Sigmoid colon (tissue), 7 donors: ENCODE data around the gene LSM8. TPM values are rescaled to one million over a fixed set of nuclear protein-coding genes. Genes with fewer than 3 reads are reported as not detected.
"Not testable (repeated sequence)": the region's sequence is repeated elsewhere in the genome, so short reads cannot be mapped to it uniquely, and the experiment has no call there.

Experiments
- DNase-seq: peaks from one replicate; pipeline ENCODE4 v3.0.0-alpha.2; 2019
- H3K27ac ChIP-seq, 4 donors: fragments of 200-600 bp; sonication (generic); one replicate each; pipeline ENCODE4 v1.5.1; 2016 to 2019; ENCODE audit warnings: mild to moderate bottlenecking in 1 of 4
- H3K27me3 ChIP-seq, 3 donors: fragments of 200-600 bp; sonication (generic); one replicate each; pipeline ENCODE4 v1.5.1; 2019; ENCODE audit warnings: mild to moderate bottlenecking in 1 of 3
- H3K36me3 ChIP-seq, 4 donors: fragments of 200-600 bp; sonication (generic); one replicate each; pipeline ENCODE4 v1.5.1; 2016 to 2019
- H3K4me1 ChIP-seq, 4 donors: fragments of 200-600 bp; sonication (generic); one replicate each; pipeline ENCODE4 v1.5.1; 2017 to 2019
- H3K4me3 ChIP-seq, 4 donors: fragments of 200-600 bp; sonication (generic); one replicate each; pipeline ENCODE4 v1.5.1; 2017 to 2019; ENCODE audit warnings: mild to moderate bottlenecking in 2 of 4, moderate library complexity in 1 of 4
- H3K9me3 ChIP-seq, 4 donors: fragments of 200-600 bp in 3 of 4; sonication (generic) in 3 of 4; one replicate each; pipeline versions ENCODE4 v1.5.1 to v1.6.1; 2013 to 2019
- EP300 ChIP-seq, 4 donors: sonication (generic); formaldehyde crosslinking; IDR thresholded peaks; one replicate each; pipeline ENCODE4 v1.6.1; 2017; ENCODE audit warnings: antibody characterized with exemption in 4 of 4
- POLR2A ChIP-seq, 2 donors: fragments of 450-650 bp; IDR thresholded peaks; one replicate each; pipeline ENCODE4 v1.6.1; 2016; ENCODE audit warnings: antibody characterized with exemption in 2 of 2, mild to moderate bottlenecking in 2 of 2, moderate library complexity in 2 of 2
- POLR2AphosphoS5 ChIP-seq, 4 donors: sonication (generic); formaldehyde crosslinking; IDR thresholded peaks; one replicate each; pipeline ENCODE4 v1.6.1; 2017; ENCODE audit warnings: antibody characterized with exemption in 4 of 4
- WGBS, 2 donors: extraction: QIAGEN DNeasy Blood & Tissue Kit; methylation state at CpG; one replicate each; pipeline ENCODE4 v1.1.7; 2013; 5-methylcytosine and 5-hydroxymethylcytosine counted together
- intact Hi-C: fragments of 100-400 bp; cut with DNase I; formaldehyde crosslinking; loops from one replicate; pipeline ENCODE4 v1.15.1; 2023
- polyA plus RNA-seq, 3 donors: library from polyadenylated mRNA; stranded (reverse); fragments of 200-250 nt; gene quantifications; one replicate each; pipeline ENCODE4 v1.2.3, GENCODE V29; 2013
- total RNA-seq, 4 donors: library from RNA; depleted of rRNA; stranded (reverse); fragments of >200 nt; gene quantifications; one replicate each; pipeline ENCODE4 v1.1.0, GENCODE V29; 2016
- TF ChIP-seq, protein P1 (sequence below), 4 experiments: fragments of 450-650 bp in 3 of 4; fragments of 200-600 bp in 1 of 4; IDR thresholded peaks; one replicate each; pipeline ENCODE4 v1.5.1; 2016 to 2019; ENCODE audit warnings: antibody characterized with exemption in 4 of 4, mild to moderate bottlenecking in 3 of 4, moderate library complexity in 2 of 4
- donor health status: healthy with polysubstance abuse.
- donor health status: Bipolar disorder and iron deficiency.
- donor health status: healthy.

The LSM8 gene
- total and polyA plus RNA-seq, 7 donors: 25.2 to 42.7 (median 35.7) TPM

DNA sequence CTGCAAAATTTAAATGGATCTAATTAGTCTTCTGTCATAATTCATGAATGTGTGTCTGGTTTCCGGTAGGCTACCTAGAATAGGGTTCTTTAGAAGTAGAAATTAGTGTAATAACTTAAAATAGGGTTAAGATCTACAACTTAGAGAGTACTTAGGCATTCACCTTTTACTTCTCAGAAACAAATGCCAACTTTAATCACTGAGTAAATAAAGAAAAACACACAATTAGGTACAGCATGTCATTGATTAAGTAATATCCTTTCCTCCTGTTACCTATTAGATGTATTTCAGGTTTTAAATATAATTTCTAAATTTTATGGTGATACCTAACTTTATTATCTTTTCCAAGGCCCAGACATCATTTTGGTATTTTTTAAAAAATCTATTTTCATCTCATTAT lies 49.8 kb downstream of the LSM8 start:
- intact Hi-C loops: no loop called here
- Histone ChIP-seq H3K27ac (no peak overlapping the region), H3K27me3 (no peaks in the 10 kb centered on the region), H3K36me3 (no peaks in the 10 kb centered on the region), H3K4me3 (no peak overlapping the region), H3K9me3 (no peaks in the 10 kb centered on the region), H3K4me1 (no peaks in the 10 kb centered on the region)
- 90 to 92% methylated on average over 1 of the region's 1 CpG for WGBS, 2 donors
- no peak for DNase-seq
- TF ChIP-seq EP300 (IDR thresholded peaks at IDR 0.05): no peak
- TF ChIP-seq POLR2AphosphoS5 (IDR thresholded peaks at IDR 0.05): no peak
- TF ChIP-seq, protein P1, sequence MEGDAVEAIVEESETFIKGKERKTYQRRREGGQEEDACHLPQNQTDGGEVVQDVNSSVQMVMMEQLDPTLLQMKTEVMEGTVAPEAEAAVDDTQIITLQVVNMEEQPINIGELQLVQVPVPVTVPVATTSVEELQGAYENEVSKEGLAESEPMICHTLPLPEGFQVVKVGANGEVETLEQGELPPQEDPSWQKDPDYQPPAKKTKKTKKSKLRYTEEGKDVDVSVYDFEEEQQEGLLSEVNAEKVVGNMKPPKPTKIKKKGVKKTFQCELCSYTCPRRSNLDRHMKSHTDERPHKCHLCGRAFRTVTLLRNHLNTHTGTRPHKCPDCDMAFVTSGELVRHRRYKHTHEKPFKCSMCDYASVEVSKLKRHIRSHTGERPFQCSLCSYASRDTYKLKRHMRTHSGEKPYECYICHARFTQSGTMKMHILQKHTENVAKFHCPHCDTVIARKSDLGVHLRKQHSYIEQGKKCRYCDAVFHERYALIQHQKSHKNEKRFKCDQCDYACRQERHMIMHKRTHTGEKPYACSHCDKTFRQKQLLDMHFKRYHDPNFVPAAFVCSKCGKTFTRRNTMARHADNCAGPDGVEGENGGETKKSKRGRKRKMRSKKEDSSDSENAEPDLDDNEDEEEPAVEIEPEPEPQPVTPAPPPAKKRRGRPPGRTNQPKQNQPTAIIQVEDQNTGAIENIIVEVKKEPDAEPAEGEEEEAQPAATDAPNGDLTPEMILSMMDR (IDR thresholded peaks at IDR 0.05): no peak
- no peak for TF ChIP-seq POLR2A (IDR thresholded peaks at IDR 0.05)

DNA sequence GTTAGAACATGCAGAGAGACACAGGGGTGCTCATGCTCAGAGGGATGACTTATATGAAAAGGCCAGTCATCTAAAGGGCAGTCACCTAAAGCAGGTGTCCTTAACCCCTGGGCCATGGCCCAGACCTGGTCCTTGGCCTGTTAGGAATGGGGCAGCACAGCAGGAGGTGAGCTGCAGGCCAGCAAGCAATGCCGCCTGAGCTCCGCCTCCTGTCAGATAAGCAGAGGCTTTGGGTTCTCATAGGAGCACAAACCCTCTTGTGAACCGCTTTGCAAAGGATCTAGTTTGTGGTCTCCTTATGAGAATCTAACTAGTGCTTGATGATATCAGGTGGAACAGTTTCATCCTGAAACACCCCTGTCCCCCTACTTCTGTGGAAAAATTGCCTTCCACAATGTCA lies 55.0 kb downstream of the LSM8 start:
- Histone ChIP-seq H3K36me3 (no peaks in the 10 kb centered on the region), H3K27ac (no peak overlapping the region), H3K4me1 (no peaks in the 10 kb centered on the region), H3K9me3 (no peaks in the 10 kb centered on the region), H3K4me3 (no peak overlapping the region), H3K27me3 (no peaks in the 10 kb centered on the region)
- WGBS, 2 donors: 94 to 96% methylated on average over 3 of the region's 3 CpGs
- TF ChIP-seq POLR2AphosphoS5 (IDR thresholded peaks at IDR 0.05): no peak
- DNase-seq: no peak
- intact Hi-C loops: no loop called here

DNA sequence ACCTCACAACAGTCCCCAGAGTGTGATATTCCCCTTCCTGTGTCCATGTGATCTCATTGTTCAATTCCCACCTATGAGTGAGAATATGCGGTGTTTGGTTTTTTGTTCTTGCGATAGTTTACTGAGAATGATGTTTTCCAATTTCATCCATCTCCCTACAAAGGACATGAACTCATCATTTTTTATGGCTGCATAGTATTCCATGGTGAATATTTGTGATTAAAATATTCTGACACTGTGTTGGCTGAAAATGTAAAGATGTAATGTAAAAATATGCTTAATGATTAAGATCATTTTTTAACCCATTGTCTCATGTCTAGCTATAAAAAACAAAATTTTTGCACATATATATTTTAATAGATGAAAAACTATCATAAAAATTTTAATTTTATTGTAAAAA lies 56.4 kb downstream of the LSM8 start:
- H3K9me3 ChIP-seq, H3K4me3 ChIP-seq, H3K4me1 ChIP-seq, DNase-seq, H3K36me3 ChIP-seq, H3K27ac ChIP-seq, intact Hi-C loops, H3K27me3 ChIP-seq: not testable (repeated sequence)
- WGBS, 2 donors: 95 to 99% methylated on average over 2 of the region's 2 CpGs

Other genes with a start within 250 kb of the LSM8 start
- 1 to 10 TPM in 3 of 4 donors, under 1 TPM in 1; 0.71 to 2.9 (median 1.8) TPM for gene ANKRD7, start 40.5 kb downstream of the LSM8 start, total RNA-seq
- gene ANKRD7, start 40.5 kb downstream of the LSM8 start, polyA plus RNA-seq: not detected